Measurements from ENCODE around the gene TECPR1.

Gene TECPR1

GRCh38 chr7:98296833-98297232 lies 44.8 kb upstream of the TECPR1 start:
- H3K27ac ChIP-seq (replicated peaks; ENCODE audit: low read length), result no peak overlapping the region
- H3K79me1 ChIP-seq (ENCODE audit: low read depth, low read length), result peaks cover 4% of the 10 kb centered on the region
- no peak overlapping the region for H4K91ac ChIP-seq (ENCODE audit: low read depth, low read length, poor library complexity)
- no peak overlapping the region for H2BK12ac ChIP-seq (ENCODE audit: low read length)
- H3K9ac ChIP-seq (ENCODE audit: low read depth, low read length, poor library complexity), result no peak overlapping the region
- no peak overlapping the region for H2AK5ac ChIP-seq (ENCODE audit: low read depth, low read length)
- H2BK5ac ChIP-seq (ENCODE audit: low read length), result no peak overlapping the region
- H2AFZ ChIP-seq (ENCODE audit: low read length), result no peak overlapping the region
- WGBS, 2 donors (ENCODE audit: extremely low coverage in 2 of 2, insufficient read length in 2 of 2, insufficient replicate concordance in 1 of 2), result no CpG with 5 or more reads among the region's 12 CpGs
- no peak overlapping the region for H2BK15ac ChIP-seq (ENCODE audit: low read length)
- H3K4me1 ChIP-seq (ENCODE audit: control insufficient read depth in 2 of 2, insufficient read depth in 1 of 2, low read depth in 1 of 2, low read length in 2 of 2), result peaks cover 0 to 8% of the 10 kb centered on the region in 2 donors
- H3K9me3 ChIP-seq (replicated peaks in 1 of 2; ENCODE audit: control insufficient read depth in 2 of 2, insufficient read depth in 1 of 2, low read depth in 1 of 2, low read length in 2 of 2), result peaks cover 0 to 2% of the 10 kb centered on the region in 2 donors
- no peak overlapping the region for H2BK120ac ChIP-seq (ENCODE audit: low read depth, low read length)
- H3K18ac ChIP-seq (ENCODE audit: low read length), result no peak overlapping the region
- no peak overlapping the region for H3K4me3 ChIP-seq (ENCODE audit: low read length in 2 of 2)
- no peak overlapping the region for H3K14ac ChIP-seq (ENCODE audit: low read length)
- H3K23ac ChIP-seq (ENCODE audit: low read depth, low read length, poor library complexity), result peak overlapping the region; percentile 2
- H4K8ac ChIP-seq (ENCODE audit: low read depth, low read length), result no peak overlapping the region
- peaks cover 25 to 31% of the 10 kb centered on the region in 2 donors for H3K36me3 ChIP-seq (replicated peaks in 1 of 2; ENCODE audit: control insufficient read depth in 2 of 2, insufficient read depth in 2 of 2, low read length in 2 of 2)
- H3K27me3 ChIP-seq (ENCODE audit: control insufficient read depth in 3 of 3, insufficient read depth in 3 of 3, low read depth in 1 of 3, low read length in 3 of 3), result no peaks in the 10 kb centered on the region
- H3K4ac ChIP-seq (ENCODE audit: low read length), result no peak overlapping the region
- no peak for DNase-seq (ENCODE audit: low spot score)
- H3K4me2 ChIP-seq (ENCODE audit: insufficient read depth, low read length, poor library complexity, severe bottlenecking), result no peak overlapping the region

DNA sequence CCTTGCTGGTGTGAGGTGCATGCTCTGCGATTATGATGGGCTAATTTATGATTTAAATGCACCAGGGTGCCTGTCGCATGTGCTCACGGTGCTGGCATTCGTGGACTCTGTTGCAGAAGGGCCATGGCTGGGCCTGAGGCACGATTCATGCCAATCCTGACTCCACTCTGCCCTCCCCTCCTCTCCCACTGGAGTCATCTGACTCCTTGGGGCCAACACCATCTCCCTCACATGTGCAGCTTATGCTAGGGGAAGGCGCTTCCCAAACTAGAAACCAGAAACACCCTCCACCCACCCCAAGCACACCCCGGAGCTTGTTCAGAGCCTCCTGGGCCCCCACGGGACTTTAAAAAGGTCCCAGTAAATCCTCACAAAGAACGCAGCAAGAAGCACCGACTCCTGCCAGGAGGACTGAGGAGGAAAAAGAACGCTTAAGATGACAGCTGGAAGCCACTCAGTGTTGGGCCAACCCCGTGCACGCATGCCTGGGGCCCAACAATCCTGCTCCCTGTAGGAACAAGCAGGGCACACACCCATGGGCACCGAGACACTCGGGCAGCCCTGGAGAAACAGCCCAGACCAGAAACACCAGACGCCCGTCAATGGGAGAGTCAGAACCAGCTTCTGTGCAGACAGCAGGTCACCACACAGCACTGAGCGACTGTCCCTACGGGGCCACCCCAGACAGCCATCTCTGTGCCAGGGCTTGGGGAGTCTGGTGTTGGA lies 43.6 kb upstream of the TECPR1 start:
- no peak overlapping the region for H2BK120ac ChIP-seq (ENCODE audit: low read depth, low read length)
- no peak overlapping the region for H3K4me2 ChIP-seq (ENCODE audit: insufficient read depth, low read length, poor library complexity, severe bottlenecking)
- no peak overlapping the region for H2AK5ac ChIP-seq (ENCODE audit: low read depth, low read length)
- H2BK12ac ChIP-seq (ENCODE audit: low read length), result no peak overlapping the region
- H3K9ac ChIP-seq (ENCODE audit: low read depth, low read length, poor library complexity), result no peak overlapping the region
- DNase-seq (ENCODE audit: low spot score), result no peak
- no CpG with 5 or more reads among the region's 19 CpGs for WGBS, 2 donors (ENCODE audit: extremely low coverage in 2 of 2, insufficient read length in 2 of 2, insufficient replicate concordance in 1 of 2)
- no peak overlapping the region for H4K91ac ChIP-seq (ENCODE audit: low read depth, low read length, poor library complexity)
- no peak overlapping the region for H3K18ac ChIP-seq (ENCODE audit: low read length)
- H3K23ac ChIP-seq (ENCODE audit: low read depth, low read length, poor library complexity), result peak overlapping the region; percentile 16
- no peaks in the 10 kb centered on the region for H3K27me3 ChIP-seq (ENCODE audit: control insufficient read depth in 3 of 3, insufficient read depth in 3 of 3, low read depth in 1 of 3, low read length in 3 of 3)
- H3K27ac ChIP-seq (replicated peaks; ENCODE audit: low read length), result no peak overlapping the region
- no peak overlapping the region for H3K4me3 ChIP-seq (ENCODE audit: low read length in 2 of 2)
- peaks cover 0 to 3% of the 10 kb centered on the region in 2 donors for H3K4me1 ChIP-seq (ENCODE audit: control insufficient read depth in 2 of 2, insufficient read depth in 1 of 2, low read depth in 1 of 2, low read length in 2 of 2)
- peaks cover 4% of the 10 kb centered on the region for H3K79me1 ChIP-seq (ENCODE audit: low read depth, low read length)
- H4K8ac ChIP-seq (ENCODE audit: low read depth, low read length), result no peak overlapping the region
- H2BK15ac ChIP-seq (ENCODE audit: low read length), result no peak overlapping the region
- no peak overlapping the region for H3K4ac ChIP-seq (ENCODE audit: low read length)
- no peak overlapping the region for H3K14ac ChIP-seq (ENCODE audit: low read length)
- H3K36me3 ChIP-seq (replicated peaks in 1 of 2; ENCODE audit: control insufficient read depth in 2 of 2, insufficient read depth in 2 of 2, low read length in 2 of 2), result peaks cover 29 to 43% of the 10 kb centered on the region in 2 donors
- no peak overlapping the region for H2BK5ac ChIP-seq (ENCODE audit: low read length)
- H3K9me3 ChIP-seq (replicated peaks in 1 of 2; ENCODE audit: control insufficient read depth in 2 of 2, insufficient read depth in 1 of 2, low read depth in 1 of 2, low read length in 2 of 2), result peaks cover 0 to 3% of the 10 kb centered on the region in 2 donors
- no peak overlapping the region for H2AFZ ChIP-seq (ENCODE audit: low read length)

DNA sequence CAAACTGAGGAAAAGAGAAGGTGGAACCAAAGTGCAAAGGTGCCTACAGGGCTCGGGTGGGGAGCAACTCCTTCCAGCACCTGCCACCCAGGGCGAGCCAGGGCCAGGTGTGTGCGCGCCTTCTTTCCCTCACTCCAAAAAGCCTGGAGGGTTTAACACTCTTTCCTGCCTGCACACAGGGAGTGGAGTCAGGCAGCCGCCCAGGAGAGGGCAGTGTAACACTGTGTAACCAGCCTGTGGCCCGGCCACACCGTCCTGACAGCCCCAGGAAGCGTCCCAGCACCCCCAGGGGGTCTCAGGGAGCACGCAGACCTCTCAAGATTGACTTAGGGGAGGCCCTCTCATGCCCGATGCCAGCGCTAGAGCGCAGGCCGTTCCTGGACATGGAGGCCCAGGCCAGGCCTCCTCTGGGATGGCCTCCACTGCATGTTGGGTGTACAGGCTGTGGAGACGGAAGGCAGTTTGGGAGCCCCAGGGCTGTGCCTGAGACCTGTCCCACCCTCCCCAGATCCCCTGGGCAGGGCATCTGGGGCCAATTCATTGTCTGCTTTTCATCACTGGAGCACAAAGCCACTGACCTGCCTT lies 42.9 kb upstream of the TECPR1 start:
- H2BK120ac ChIP-seq (ENCODE audit: low read depth, low read length), result no peak overlapping the region
- no peak overlapping the region for H2BK5ac ChIP-seq (ENCODE audit: low read length)
- no peak overlapping the region for H3K27ac ChIP-seq (replicated peaks; ENCODE audit: low read length)
- DNase-seq (ENCODE audit: low spot score), result peak; percentile 55
- no peak overlapping the region for H3K14ac ChIP-seq (ENCODE audit: low read length)
- no peak overlapping the region for H3K4ac ChIP-seq (ENCODE audit: low read length)
- peaks cover 4% of the 10 kb centered on the region for H3K79me1 ChIP-seq (ENCODE audit: low read depth, low read length)
- H2BK12ac ChIP-seq (ENCODE audit: low read length), result no peak overlapping the region
- peaks cover 0 to 1% of the 10 kb centered on the region in 2 donors for H3K4me1 ChIP-seq (ENCODE audit: control insufficient read depth in 2 of 2, insufficient read depth in 1 of 2, low read depth in 1 of 2, low read length in 2 of 2)
- no peak overlapping the region for H3K4me3 ChIP-seq (ENCODE audit: low read length in 2 of 2)
- H3K27me3 ChIP-seq (ENCODE audit: control insufficient read depth in 3 of 3, insufficient read depth in 3 of 3, low read depth in 1 of 3, low read length in 3 of 3), result no peaks in the 10 kb centered on the region
- H4K91ac ChIP-seq (ENCODE audit: low read depth, low read length, poor library complexity), result no peak overlapping the region
- H3K9ac ChIP-seq (ENCODE audit: low read depth, low read length, poor library complexity), result no peak overlapping the region
- no CpG with 5 or more reads among the region's 14 CpGs for WGBS, 2 donors (ENCODE audit: extremely low coverage in 2 of 2, insufficient read length in 2 of 2, insufficient replicate concordance in 1 of 2)
- H3K36me3 ChIP-seq (replicated peaks in 1 of 2; ENCODE audit: control insufficient read depth in 2 of 2, insufficient read depth in 2 of 2, low read length in 2 of 2), result peaks cover 29 to 46% of the 10 kb centered on the region in 2 donors
- no peak overlapping the region for H3K4me2 ChIP-seq (ENCODE audit: insufficient read depth, low read length, poor library complexity, severe bottlenecking)
- no peak overlapping the region for H3K18ac ChIP-seq (ENCODE audit: low read length)
- H2BK15ac ChIP-seq (ENCODE audit: low read length), result no peak overlapping the region
- H3K9me3 ChIP-seq (replicated peaks in 1 of 2; ENCODE audit: control insufficient read depth in 2 of 2, insufficient read depth in 1 of 2, low read depth in 1 of 2, low read length in 2 of 2), result peaks cover 0 to 3% of the 10 kb centered on the region in 2 donors
- H3K23ac ChIP-seq (ENCODE audit: low read depth, low read length, poor library complexity), result no peak overlapping the region
- H2AFZ ChIP-seq (ENCODE audit: low read length), result no peak overlapping the region
- no peak overlapping the region for H2AK5ac ChIP-seq (ENCODE audit: low read depth, low read length)
- H4K8ac ChIP-seq (ENCODE audit: low read depth, low read length), result no peak overlapping the region

GRCh38 chr7:98294326-98294725 lies 42.3 kb upstream of the TECPR1 start:
- no peak overlapping the region for H2BK12ac ChIP-seq (ENCODE audit: low read length)
- no peak overlapping the region for H3K18ac ChIP-seq (ENCODE audit: low read length)
- peaks cover 7% of the 10 kb centered on the region for H3K79me1 ChIP-seq (ENCODE audit: low read depth, low read length)
- H2AK5ac ChIP-seq (ENCODE audit: low read depth, low read length), result no peak overlapping the region
- H3K4me3 ChIP-seq (ENCODE audit: low read length in 2 of 2), result no peak overlapping the region
- H3K27ac ChIP-seq (replicated peaks; ENCODE audit: low read length), result no peak overlapping the region
- no peak overlapping the region for H2AFZ ChIP-seq (ENCODE audit: low read length)
- WGBS, 2 donors (ENCODE audit: extremely low coverage in 2 of 2, insufficient read length in 2 of 2, insufficient replicate concordance in 1 of 2), result no CpG with 5 or more reads among the region's 15 CpGs
- peaks cover 0 to 3% of the 10 kb centered on the region in 2 donors for H3K9me3 ChIP-seq (replicated peaks in 1 of 2; ENCODE audit: control insufficient read depth in 2 of 2, insufficient read depth in 1 of 2, low read depth in 1 of 2, low read length in 2 of 2)
- H2BK15ac ChIP-seq (ENCODE audit: low read length), result no peak overlapping the region
- no peak overlapping the region for H3K23ac ChIP-seq (ENCODE audit: low read depth, low read length, poor library complexity)
- no peak overlapping the region for H2BK120ac ChIP-seq (ENCODE audit: low read depth, low read length)
- H2BK5ac ChIP-seq (ENCODE audit: low read length), result no peak overlapping the region
- no peak for DNase-seq (ENCODE audit: low spot score)
- no peak overlapping the region for H4K8ac ChIP-seq (ENCODE audit: low read depth, low read length)
- peaks cover 29 to 52% of the 10 kb centered on the region in 2 donors for H3K36me3 ChIP-seq (replicated peaks in 1 of 2; ENCODE audit: control insufficient read depth in 2 of 2, insufficient read depth in 2 of 2, low read length in 2 of 2)
- no peak overlapping the region for H3K9ac ChIP-seq (ENCODE audit: low read depth, low read length, poor library complexity)
- H4K91ac ChIP-seq (ENCODE audit: low read depth, low read length, poor library complexity), result no peak overlapping the region
- peaks cover 0 to 1% of the 10 kb centered on the region in 2 donors for H3K4me1 ChIP-seq (ENCODE audit: control insufficient read depth in 2 of 2, insufficient read depth in 1 of 2, low read depth in 1 of 2, low read length in 2 of 2)
- no peak overlapping the region for H3K4me2 ChIP-seq (ENCODE audit: insufficient read depth, low read length, poor library complexity, severe bottlenecking)
- no peak overlapping the region for H3K14ac ChIP-seq (ENCODE audit: low read length)
- no peaks in the 10 kb centered on the region for H3K27me3 ChIP-seq (ENCODE audit: control insufficient read depth in 3 of 3, insufficient read depth in 3 of 3, low read depth in 1 of 3, low read length in 3 of 3)
- H3K4ac ChIP-seq (ENCODE audit: low read length), result no peak overlapping the region

Measured in neuronal stem cell (in vitro differentiated cells).